ENCODE measurements around the gene PPP2R2C.

- TF ChIP-seq CTCF (conservative IDR thresholded peaks at IDR 0.05 in 1 of 2, IDR thresholded peaks at IDR 0.05 in 1 of 2; ENCODE audit: extremely low read depth in 1 of 2, insufficient read depth in 1 of 2, low read depth in 1 of 2, low read length in 2 of 2) = no peak
- no peak for TF ChIP-seq EZH2 (IDR thresholded peaks at IDR 0.05; ENCODE audit: borderline replicate concordance, low read length)
These were observed 78.6 kb downstream of the PPP2R2C start for GRCh38 chr4:6393544-6394475.

Data from mammary epithelial cell (primary cell).